ENCODE results near the gene PDE10A. TPM values are rescaled to one million over a fixed set of nuclear protein-coding genes. Genes with fewer than 3 reads are reported as not detected.

Gene PDE10A
- total and polyA plus RNA-seq, 2 of the 13 experiments (the other 11 are each of a cell fraction or from before 2014, with no cell fraction given): not detected

GRCh38 chr6:165659945-165660856, 2.8 kb downstream of the PDE10A start:
- Histone ChIP-seq H4K20me1 (ENCODE audit: insufficient read depth, low read length) (no peaks in the 10 kb centered on the region), H3K9me3 (ENCODE audit: low read length) (no peaks in the 10 kb centered on the region), H3K4me2 (ENCODE audit: low read depth, low read length) (no peak overlapping the region), H3K27ac (ENCODE audit: extremely low read length, insufficient read depth, low read length) (no peak overlapping the region), H3K79me2 (ENCODE audit: insufficient read depth, low read length) (no peaks in the 10 kb centered on the region), H2AFZ (ENCODE audit: low read length) (no peak overlapping the region), H3K36me3 (replicated peaks in 1 of 2; ENCODE audit: control insufficient read depth in 1 of 2, insufficient read depth in 2 of 2, low read length in 2 of 2) (no peaks in the 10 kb centered on the region), H3K4me1 (ENCODE audit: insufficient read depth, low read length) (no peaks in the 10 kb centered on the region), H3K27me3 (ENCODE audit: control insufficient read depth in 1 of 2, insufficient read depth in 2 of 2, low read length in 2 of 2) (peaks cover 15 to 65% of the 10 kb centered on the region in 2 experiments), H3K4me3 (replicated peaks in 1 of 3; ENCODE audit: insufficient read depth in 1 of 3, low read depth in 2 of 3, low read length in 3 of 3) (no peak overlapping the region), H3K9ac (ENCODE audit: insufficient read depth, low read depth, low read length) (no peak overlapping the region)
- ChIA-PET CTCF (ENCODE audit: low intra/inter-chr PET ratio, low total read pairs) (no interaction called here), POLR2A (no interaction called here)
- BruUV-seq (replicated peaks): no TSS peak
- FAIRE-seq: no peak
- in situ Hi-C loops (cut with HindIII; ENCODE audit: extremely low pct_ligation_motif_present, low pct_unique_long_range_greater_than_20kb) (no loop called here), intact Hi-C loops (cut with micrococcal nuclease; ENCODE audit: unreplicated experiment) (no loop called here)
- WGBS (ENCODE audit: low lambda C conversion rate): 64% methylated on average over 67 of the region's 67 CpGs
- no peak; the same call in 2 of the 3 replicates for ATAC-seq
- no peak for DNase-seq (ENCODE audit: low spot score)
- TF ChIP-seq MEIS1 (CRISPR knock-in tag; IDR thresholded peaks at IDR 0.05; ENCODE audit: borderline replicate concordance) (no peak), ZNF44 (CRISPR knock-in tag; IDR thresholded peaks at IDR 0.05) (no peak), MTA3 (CRISPR knock-in tag; IDR thresholded peaks at IDR 0.05) (no peak), RERE (CRISPR knock-in tag; IDR thresholded peaks at IDR 0.05; ENCODE audit: low read depth) (no peak), MATR3 (CRISPR knock-in tag; IDR thresholded peaks at IDR 0.05) (no peak), KMT2B (CRISPR knock-in tag; IDR thresholded peaks at IDR 0.05) (no peak), SMAD3 (CRISPR knock-in tag; IDR thresholded peaks at IDR 0.05) (no peak), PBX2 (CRISPR knock-in tag; IDR thresholded peaks at IDR 0.05) (no peak), E2F1 (CRISPR knock-in tag; IDR thresholded peaks at IDR 0.05) (no peak), ATF7-NPFF (CRISPR knock-in tag; IDR thresholded peaks at IDR 0.05; ENCODE audit: low read depth) (no peak), ZNF703 (CRISPR knock-in tag; IDR thresholded peaks at IDR 0.05; ENCODE audit: borderline replicate concordance) (no peak), SAFB2 (CRISPR knock-in tag; IDR thresholded peaks at IDR 0.05; ENCODE audit: borderline replicate concordance, low read depth) (no peak), REL (CRISPR knock-in tag; conservative IDR thresholded peaks at IDR 0.05) (no peak), FOXM1 (CRISPR knock-in tag; IDR thresholded peaks at IDR 0.05) (no peak)

Data from HepG2 (cell line).